Activated naive CD4-positive, alpha-beta T cell (primary cell): ENCODE data around the gene AVEN.

Source experiments
- DNase-seq, 4 experiments: peaks; one replicate each; lab custom pipeline; 2025; lab: John Stamatoyannopoulos, UW

The AVEN gene

DNA sequence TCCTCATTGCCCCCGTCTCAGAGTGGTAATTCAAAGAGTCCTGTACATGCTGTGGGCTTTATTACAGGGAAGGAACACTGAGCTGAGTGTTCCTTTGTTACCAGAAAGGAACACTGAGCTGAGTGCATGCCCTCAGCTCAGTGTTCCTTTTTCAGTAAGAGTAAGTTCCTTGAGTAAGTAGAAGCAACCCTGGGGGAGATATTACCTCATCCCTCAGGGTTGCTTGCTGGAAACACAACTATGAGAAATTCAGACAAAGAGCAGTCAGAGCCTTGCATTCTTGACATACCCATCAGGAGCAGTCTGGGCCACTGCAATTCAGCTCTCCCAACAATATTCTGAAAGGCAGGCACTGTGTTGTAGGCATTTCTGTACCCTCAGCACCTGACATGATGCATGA is 53.7 kb downstream of the AVEN start:
- DNase-seq = no peak

GRCh38 chr15:33982516-33982915 is 56.5 kb downstream of the AVEN start:
- no peak for DNase-seq

- no peak for DNase-seq
These were observed 58.8 kb downstream of the AVEN start for GRCh38 chr15:33980159-33980558.

DNA sequence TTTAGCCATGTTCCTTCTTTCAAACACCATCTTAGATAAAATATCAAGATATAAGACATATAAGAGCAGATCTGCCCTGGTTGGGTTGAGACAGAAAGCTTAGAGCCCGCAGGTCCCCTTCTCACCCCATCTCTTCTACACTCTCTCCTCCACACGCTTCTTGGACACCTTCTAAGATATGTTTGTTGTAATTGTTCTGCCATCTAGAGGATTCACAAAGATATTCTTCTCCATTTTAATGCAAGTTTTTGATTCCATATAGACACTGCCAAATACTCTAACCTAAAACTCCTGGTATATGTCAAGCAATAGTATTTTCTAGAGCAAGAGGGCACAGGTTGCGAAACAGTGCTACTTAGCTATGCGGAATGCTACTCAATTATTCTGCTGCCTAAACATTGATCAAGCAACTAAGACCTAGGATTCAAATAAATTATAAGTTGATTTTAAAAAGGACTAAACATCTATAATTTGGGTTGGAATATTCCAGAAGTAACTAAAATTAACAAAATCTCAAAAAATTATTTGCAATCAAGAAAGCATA is 63.9 kb downstream of the AVEN start:
- DNase-seq = no peak

GRCh38 chr15:33971811-33972210 is 67.2 kb downstream of the AVEN start:
- DNase-seq = no peak

DNA sequence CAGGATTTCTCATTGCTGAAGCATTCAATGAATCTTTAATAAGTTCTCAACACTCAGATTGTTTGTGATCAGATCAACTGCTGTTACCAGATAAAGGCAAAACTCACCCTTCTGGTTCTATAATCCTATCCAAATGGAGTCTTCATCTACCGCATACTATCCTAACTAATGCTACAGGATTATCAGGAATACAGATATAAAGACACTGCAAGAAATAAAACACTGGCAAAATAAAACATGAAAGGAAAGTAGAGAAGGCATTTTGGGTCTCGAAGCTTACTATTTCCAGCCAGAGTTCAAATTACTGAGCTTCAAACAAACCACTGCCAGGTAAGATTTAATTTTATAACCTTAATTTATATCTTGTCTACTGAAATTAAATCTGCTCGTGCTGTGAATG is 70.2 kb downstream of the AVEN start:
- DNase-seq = no peak

DNA sequence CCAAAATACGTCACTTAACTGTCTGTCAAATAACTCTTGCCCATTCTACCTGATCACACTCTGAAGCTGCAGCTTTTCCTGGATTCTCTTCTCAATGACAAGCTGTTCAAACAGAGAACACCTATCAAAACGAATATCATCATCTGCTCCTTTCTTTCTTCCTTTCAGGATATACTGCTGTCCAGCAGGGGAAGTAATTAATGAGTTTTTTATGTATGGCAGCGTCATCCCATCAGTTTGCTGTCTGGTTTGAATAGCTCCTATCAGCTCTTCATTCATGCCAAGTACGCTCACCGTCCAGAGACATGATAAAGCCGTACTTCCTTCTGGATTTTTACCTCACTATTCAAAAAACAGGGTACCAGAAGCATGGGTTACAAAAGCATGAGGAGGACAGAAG is 70.8 kb downstream of the AVEN start, which contains the start of gene CHRM5:
Gene CHRM5, plus strand, starts transcription at position 274 of the 400 bp plus-strand sequence. CDS start 94,221 bp downstream, outside the sequence.
- DNase-seq = no peak

DNA sequence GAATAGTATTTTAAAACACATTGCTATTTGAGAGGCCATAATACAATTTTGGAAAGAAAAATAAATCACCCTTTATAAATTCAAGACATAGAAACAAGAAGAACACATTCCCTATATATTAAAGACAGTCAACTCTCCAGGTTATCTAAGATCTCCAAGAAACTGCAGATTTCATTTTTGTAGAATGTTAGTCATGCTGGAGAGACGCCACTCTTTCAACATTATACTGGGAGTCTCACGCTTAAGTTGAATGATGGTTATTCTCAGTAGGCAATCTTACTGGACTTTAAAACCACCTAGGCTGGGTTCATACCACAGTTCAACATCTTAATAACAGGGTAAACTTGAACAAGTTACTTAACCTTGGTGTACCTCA is 74.4 kb downstream of the AVEN start:
- no peak for DNase-seq

GRCh38 chr15:33963831-33964664 is 75.0 kb downstream of the AVEN start:
- DNase-seq = no peak

GRCh38 chr15:33960549-33960935 is 78.5 kb downstream of the AVEN start:
- DNase-seq = no peak

DNA sequence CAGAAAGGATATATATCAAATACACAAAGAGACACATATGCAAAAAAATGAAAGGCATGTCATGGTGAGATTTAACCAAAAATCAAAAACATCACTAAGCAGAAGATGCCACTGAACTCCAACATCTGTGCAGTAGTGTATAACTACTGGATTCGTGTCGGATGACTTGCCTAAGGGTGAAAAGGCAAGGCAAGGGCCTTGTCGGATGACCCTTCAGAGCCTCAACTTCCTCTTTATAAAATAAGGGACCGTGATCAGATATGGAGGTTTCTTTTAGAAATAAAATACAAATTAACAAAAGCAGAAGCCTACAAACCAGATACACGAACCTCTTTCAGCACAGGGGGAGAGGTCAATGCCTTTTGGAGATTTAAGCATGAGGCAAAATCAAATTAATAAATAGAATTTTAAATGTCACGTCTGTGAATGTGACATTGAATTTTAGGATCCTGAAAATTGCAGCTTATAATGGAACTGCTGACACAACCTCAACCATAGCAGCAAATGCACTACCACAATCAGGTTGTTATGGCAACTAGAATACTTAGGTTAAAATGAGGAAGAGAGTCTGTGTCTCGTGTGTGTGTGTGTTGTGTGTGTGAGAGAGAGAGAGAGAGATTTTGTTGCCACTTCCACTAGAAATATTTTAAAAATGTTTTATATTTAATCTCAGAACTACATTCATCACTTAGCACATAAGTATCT is 79.0 kb downstream of the AVEN start:
- no peak for DNase-seq

DNA sequence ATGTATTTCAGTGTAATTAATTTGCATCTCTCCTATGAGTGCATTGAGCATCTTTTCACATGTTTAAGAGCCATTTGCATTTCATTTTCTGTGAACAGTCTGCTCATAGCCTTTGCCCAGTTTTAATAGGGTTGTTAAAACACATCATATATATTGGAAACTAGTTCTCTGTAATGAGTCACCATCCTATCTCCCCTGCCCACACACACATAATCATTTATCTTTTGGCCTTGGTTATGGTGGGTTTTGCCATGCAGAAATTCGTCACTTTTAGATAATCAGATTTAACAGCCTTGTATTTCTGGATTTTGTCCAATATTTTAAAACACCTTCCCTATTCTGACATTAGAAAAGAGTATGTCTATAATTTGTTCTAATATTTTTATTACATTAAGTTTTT is 82.6 kb downstream of the AVEN start:
- no peak for DNase-seq

DNA sequence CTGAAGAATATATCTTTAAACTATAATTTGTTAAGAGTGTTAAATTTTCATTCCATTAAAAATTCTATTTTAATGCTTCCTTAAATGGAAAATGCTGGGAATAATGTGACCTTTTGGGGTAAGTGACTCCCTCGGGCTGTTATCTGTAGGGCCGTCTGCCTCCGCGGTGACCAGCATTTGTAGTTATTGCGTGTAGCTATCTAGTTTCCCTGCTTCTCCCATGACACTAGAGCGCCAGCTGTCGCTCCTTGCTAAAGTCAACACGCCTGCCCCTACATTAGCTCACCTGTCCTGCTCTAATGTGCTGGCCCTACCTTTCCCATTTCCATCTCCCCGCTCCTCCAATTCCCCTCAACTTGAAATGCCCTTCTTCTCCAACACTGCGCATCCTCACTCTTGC is 83.1 kb downstream of the AVEN start:
- DNase-seq = no peak

GRCh38 chr15:33946152-33946551 is 92.9 kb downstream of the AVEN start:
- DNase-seq = no peak

DNA sequence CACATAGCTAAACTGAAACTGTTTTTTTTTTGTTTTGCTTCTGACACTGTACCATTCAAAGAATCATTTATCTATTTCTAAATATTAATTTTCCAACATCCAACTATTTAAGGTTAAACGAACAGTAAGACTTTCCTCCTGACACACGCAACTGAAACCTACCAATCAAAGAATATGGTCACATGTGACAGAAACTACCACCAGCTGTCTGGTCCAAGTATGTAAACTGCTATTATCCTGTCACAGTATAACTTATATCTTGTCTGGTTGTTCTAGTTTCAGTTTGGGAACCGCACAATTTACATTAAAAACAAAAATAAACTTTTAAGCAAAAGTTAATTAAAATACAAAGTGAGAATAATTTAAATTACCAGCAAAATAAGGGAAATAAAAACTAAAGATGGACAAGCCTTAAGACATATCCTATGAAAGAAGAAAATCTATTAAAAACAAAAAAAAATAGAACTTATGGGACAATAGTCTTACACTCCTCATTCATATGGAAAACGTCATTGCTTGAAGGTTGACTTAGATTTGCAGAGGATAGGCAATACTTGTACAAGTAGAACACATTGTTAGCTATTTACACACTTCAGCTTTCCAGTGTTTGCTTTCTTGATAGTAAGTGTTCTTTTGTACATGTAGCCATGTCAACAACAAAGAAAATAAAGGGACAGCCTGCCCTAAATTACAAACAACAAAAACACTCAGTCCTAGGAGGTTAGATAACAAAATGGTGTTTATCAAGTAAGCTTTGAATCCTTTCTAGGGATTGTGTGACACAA is 97.5 kb downstream of the AVEN start:
- DNase-seq = no peak

DNA sequence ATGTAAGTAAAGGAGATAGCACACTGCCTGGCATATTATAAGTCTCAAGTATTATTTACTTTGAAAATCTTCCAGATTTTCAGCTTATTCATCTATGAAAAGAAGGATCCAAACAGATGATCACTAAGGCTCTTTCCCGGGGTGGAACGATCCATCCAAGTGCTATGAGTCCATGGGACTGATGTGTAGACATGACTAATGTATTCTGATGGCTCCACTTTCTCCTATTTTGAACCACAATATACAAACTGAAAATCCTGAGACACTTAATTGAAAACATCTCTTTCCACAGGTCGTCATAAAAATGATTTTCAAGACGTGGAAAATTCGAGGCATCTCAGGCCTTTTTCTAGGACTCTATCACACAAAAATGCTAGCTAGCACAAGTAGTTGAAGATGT is 104.1 kb downstream of the AVEN start:
- no peak for DNase-seq

DNA sequence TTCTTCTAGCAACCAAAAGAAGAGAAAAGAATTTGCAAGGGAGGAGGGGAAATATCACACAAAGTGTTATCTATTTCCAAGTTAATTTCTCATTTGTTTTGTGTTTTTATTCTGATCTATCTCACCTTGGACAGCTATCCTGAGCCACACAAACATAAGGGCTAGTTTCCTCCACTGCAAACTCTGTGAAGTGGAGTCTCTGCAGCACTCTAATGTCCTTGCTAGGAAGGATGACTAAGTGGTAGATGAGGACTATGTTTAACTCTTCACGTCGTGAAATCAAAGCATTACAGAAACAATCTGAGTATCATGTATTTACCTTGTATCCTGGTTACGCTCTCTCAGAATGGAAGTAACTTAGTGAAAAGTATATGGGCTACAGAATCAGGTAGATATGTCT is 104.6 kb downstream of the AVEN start:
- no peak for DNase-seq

GRCh38 chr15:33932734-33933133 is 106.3 kb downstream of the AVEN start:
- no peak for DNase-seq

GRCh38 chr15:33926260-33926659 is 112.7 kb downstream of the AVEN start:
- no peak for DNase-seq

DNA sequence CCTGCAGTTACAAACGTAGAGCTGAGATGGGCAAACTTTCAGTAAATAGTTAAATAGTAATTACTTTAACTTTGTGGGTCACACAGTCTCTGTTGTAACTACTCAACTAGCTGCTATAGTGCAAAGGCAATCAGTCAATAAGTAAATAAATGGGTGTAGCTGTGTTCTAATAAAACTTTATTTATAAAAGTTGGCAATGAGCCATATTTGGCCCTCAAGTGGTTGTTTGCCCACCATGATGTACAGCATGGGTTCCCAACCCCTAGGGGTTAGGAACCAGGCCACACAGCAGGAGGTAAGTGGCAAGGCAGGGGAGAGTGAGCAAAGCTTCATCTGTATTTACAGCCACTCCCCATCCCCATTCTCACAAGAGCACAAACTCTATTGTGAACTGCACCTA is 115.6 kb downstream of the AVEN start:
- no peak for DNase-seq

DNA sequence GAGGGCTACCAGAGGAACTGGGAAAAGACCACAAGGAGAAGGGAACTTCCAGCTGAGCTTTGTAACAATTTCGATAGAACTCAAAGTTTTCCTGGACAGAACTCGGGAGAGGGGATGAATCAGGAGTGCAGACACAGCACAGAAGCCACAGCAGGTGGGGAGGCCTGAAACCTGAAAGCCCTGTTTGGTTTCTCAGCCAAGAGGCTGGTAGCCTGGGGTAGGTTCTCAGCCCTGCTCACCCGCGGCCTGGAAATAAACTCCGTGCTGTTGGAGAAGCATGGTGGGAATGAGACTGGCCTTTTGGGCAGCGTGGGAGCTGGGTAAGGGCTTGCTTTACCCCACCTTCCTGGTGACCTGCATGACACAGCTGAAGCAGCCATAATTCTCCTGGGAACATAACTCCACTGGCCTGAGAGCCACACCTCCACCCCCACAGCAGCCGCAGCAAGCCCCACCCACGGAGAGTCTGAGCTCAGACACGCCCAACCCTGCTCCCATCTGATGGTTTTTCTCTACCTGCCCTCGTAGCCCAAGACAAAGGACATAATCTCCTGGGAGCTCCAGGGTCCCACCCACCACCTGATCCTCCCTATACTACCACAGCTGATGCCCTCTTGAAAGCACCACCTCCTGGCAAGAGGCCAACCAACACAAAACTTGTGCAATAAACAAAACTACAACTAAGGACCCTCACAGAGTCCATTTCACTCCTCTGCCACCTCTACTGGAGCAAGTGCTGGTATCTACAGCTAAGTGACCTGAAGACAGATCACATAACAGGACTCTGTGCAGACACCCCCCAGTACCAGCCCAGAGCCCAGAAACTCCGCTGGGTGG is 123.2 kb downstream of the AVEN start:
- DNase-seq = no peak

DNA sequence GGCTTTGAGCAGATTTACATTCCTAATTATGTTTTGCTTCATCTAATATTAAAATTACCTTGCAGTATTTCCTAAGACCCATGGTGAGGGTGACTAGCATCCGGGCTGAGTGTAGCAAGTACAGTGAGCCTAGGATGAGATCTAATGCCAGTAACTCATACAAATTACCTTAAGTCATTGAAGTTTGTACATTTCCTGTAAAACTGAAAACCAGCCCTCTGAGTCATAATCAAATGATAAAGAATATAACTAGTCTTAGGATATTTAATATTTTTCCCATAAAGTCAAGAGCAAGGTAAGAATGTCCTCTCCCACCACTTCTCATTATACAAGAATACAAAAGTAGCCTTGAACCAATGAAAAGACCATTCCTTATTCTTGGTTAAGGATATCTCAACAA is 125.5 kb downstream of the AVEN start:
- DNase-seq = no peak
